Activated T-helper 1 cell treated with anti-CD3 and anti-CD28 coated beads, Interleukin-2, amount 50 U/mL, for 16 hours (primary cell): ENCODE data around the gene JAML.

Experiments
- DNase-seq, 2 donors: peaks; one replicate each; pipeline ENCODE4 v3.0.0-alpha.2; 2020; ENCODE audit warnings: low read depth in 1 of 2, low spot score in 1 of 2

Gene JAML

GRCh38 chr11:118224511-118225188 lies at the start of gene JAML:
JAML (minus strand) TSS chr11:118225011; CDS start chr11:118214866, 10,145 bp downstream.
- peak; percentile 28 to 46 for DNase-seq

- DNase-seq = no peak
Measured at GRCh38 chr11:118274186-118274585, 49.4 kb upstream of the JAML start.

- DNase-seq = no peak
Measured at GRCh38 chr11:118272001-118272400, 47.2 kb upstream of the JAML start.

GRCh38 chr11:118267486-118267885 lies 42.7 kb upstream of the JAML start:
- DNase-seq = no peak

GRCh38 chr11:118265954-118266353 lies 41.1 kb upstream of the JAML start:
- DNase-seq = no peak

GRCh38 chr11:118264569-118265465 lies 40.0 kb upstream of the JAML start:
- no peak for DNase-seq

- no peak for DNase-seq
Measured at GRCh38 chr11:118263695-118264568, 39.1 kb upstream of the JAML start, which contains the start of gene MPZL2. MPZL2 (minus strand) TSS chr11:118264297; CDS start chr11:118264153, 144 bp downstream.

GRCh38 chr11:118263112-118263511 lies 38.3 kb upstream of the JAML start:
- DNase-seq = no peak

- no peak for DNase-seq
Measured at GRCh38 chr11:118260353-118260752, 35.5 kb upstream of the JAML start.

GRCh38 chr11:118259138-118259537 lies 34.3 kb upstream of the JAML start:
- DNase-seq = no peak

- no peak for DNase-seq
Measured at GRCh38 chr11:118258410-118258809, 33.6 kb upstream of the JAML start.

GRCh38 chr11:118252688-118253087 lies 27.9 kb upstream of the JAML start:
- DNase-seq = no peak

GRCh38 chr11:118251858-118252652 lies 27.2 kb upstream of the JAML start, which contains the start of gene MPZL3:
MPZL3 (minus strand) TSS chr11:118252365; CDS start chr11:118252294, 71 bp downstream.
- peak; percentile 60 to 71 for DNase-seq

- DNase-seq = no peak
Measured at GRCh38 chr11:118247041-118247440, 22.2 kb upstream of the JAML start.

- no peak for DNase-seq
Measured at GRCh38 chr11:118245936-118246562, 21.2 kb upstream of the JAML start.

GRCh38 chr11:118243993-118244762 lies 19.4 kb upstream of the JAML start:
- no peak for DNase-seq

GRCh38 chr11:118243161-118243560 lies 18.4 kb upstream of the JAML start:
- DNase-seq = no peak

GRCh38 chr11:118241764-118242098 lies 16.9 kb upstream of the JAML start:
- DNase-seq = no peak
